Endothelial cell of umbilical vein (primary cell): ENCODE data around the gene PTPN13. TPM values are rescaled to one million over a fixed set of nuclear protein-coding genes. Genes with fewer than 3 reads are reported as not detected.
"Not testable (repeated sequence)": the region's sequence is repeated elsewhere in the genome, so short reads cannot be mapped to it uniquely, and the experiment has no call there.

Experiments
- BruUV-seq: library from RNA; stranded (reverse); fragments of 400-500 nt; replicated peaks from 2 replicates; lab custom pipeline; 2021; lab: Mats Ljungman, UMichigan
- CTCF ChIA-PET: fragments of 300-600, 350-600 bp; sonication (Branson Sonifier 250); formaldehyde crosslinking; loops from one replicate; lab custom pipeline; 2021; ENCODE audit warnings: antibody characterized with exemption, inconsistent platforms; lab: Charles Lee
- POLR2A ChIA-PET: fragments of 300-600, 350-600 bp; sonication (Branson Sonifier 250); formaldehyde crosslinking; loops from one replicate; lab custom pipeline; 2021; ENCODE audit warnings: antibody characterized with exemption, inconsistent platforms; lab: Charles Lee
- DNase-seq: peaks from one replicate; pipeline ENCODE4 v3.0.0-alpha.2; 2011; ENCODE audit warnings: low read depth, low spot score
- FAIRE-seq: peaks from 2 replicates; lab custom pipeline; 2011; peaks lifted over from hg19 to GRCh38; lab: Jason Lieb, UNC
- H2AFZ ChIP-seq: 2 replicates; pipeline ENCODE4 v1.6.0; 2012; ENCODE audit warnings: low read depth, low read length, control low read depth, inconsistent platforms
- H3K27ac ChIP-seq: 2 replicates; pipeline ENCODE4 v1.5.1; 2011; ENCODE audit warnings: low read depth, mild to moderate bottlenecking, control low read depth, low read length, moderate library complexity; ENCODE audit not compliant: insufficient read depth
- H3K27me3 ChIP-seq, 2 experiments: 2 replicates each; pipeline versions ENCODE4 v1.6.0 to v1.6.1; 2011; ENCODE audit warnings: low read length in 2 of 2, mixed read lengths in 1 of 2; ENCODE audit not compliant: control insufficient read depth in 2 of 2, insufficient read depth in 2 of 2
- H3K36me3 ChIP-seq, 2 experiments: 2 replicates in 1 of 2; 3 replicates in 1 of 2; pipeline ENCODE4 v1.5.1; 2011; ENCODE audit warnings: low read length in 2 of 2, mild to moderate bottlenecking in 1 of 2, moderate library complexity in 1 of 2; ENCODE audit not compliant: control insufficient read depth in 2 of 2, insufficient read depth in 2 of 2; ENCODE audit errors: extremely low read depth in 1 of 2
- H3K4me1 ChIP-seq: 3 replicates; pipeline ENCODE4 v1.5.1; 2011; ENCODE audit warnings: mild to moderate bottlenecking, low read length; ENCODE audit not compliant: control insufficient read depth, insufficient read depth; ENCODE audit errors: extremely low read depth
- H3K4me2 ChIP-seq: 2 replicates; pipeline ENCODE4 v1.6.1; 2011; ENCODE audit warnings: low read length, control low read depth, mixed read lengths; ENCODE audit not compliant: insufficient read depth
- H3K4me3 ChIP-seq, 3 experiments: fragments of 200-600 bp in 1 of 3; sonication (generic), shearing (Covaris generic) in 1 of 3; replicated peaks in 1 of 3; 2 replicates each; pipeline ENCODE4 v1.5.1; 2011 to 2016; ENCODE audit warnings: control low read depth in 3 of 3, low read length in 3 of 3, mild to moderate bottlenecking in 2 of 3, inconsistent platforms in 1 of 3, low read depth in 1 of 3, moderate library complexity in 1 of 3; ENCODE audit not compliant: insufficient read depth in 1 of 3
- H3K79me2 ChIP-seq: 2 replicates; pipeline ENCODE4 v1.6.0; 2012; ENCODE audit warnings: low read length, inconsistent platforms; ENCODE audit not compliant: control insufficient read depth, insufficient read depth
- H3K9ac ChIP-seq: replicated peaks from 2 replicates; pipeline ENCODE3; 2011; ENCODE audit warnings: low read length, control low read depth; ENCODE audit not compliant: insufficient read depth; ENCODE audit errors: extremely low read depth
- H3K9me1 ChIP-seq: replicated peaks from 3 replicates; pipeline ENCODE4 v1.6.0; 2011; ENCODE audit warnings: mild to moderate bottlenecking, low read length; ENCODE audit not compliant: control insufficient read depth, insufficient read depth; ENCODE audit errors: extremely low read depth
- H3K9me3 ChIP-seq: replicated peaks from 2 replicates; pipeline ENCODE4 v1.5.1; 2012; ENCODE audit warnings: low read length, inconsistent platforms; ENCODE audit not compliant: control insufficient read depth, insufficient read depth
- H4K20me1 ChIP-seq: replicated peaks from 2 replicates; pipeline ENCODE3; 2011; ENCODE audit warnings: mild to moderate bottlenecking, low read length; ENCODE audit not compliant: control insufficient read depth, insufficient read depth; ENCODE audit errors: extremely low read depth
- CTCF ChIP-seq, 2 donors: IDR thresholded peaks; 1 replicate in 1 of 2; 2 replicates in 1 of 2; pipeline ENCODE4 v1.5.1; 2011; ENCODE audit warnings: low read length in 2 of 2, mild to moderate bottlenecking in 2 of 2, moderate library complexity in 2 of 2, control low read depth in 1 of 2, inconsistent platforms in 1 of 2, low read depth in 1 of 2; ENCODE audit not compliant: insufficient read depth in 1 of 2; ENCODE audit errors: extremely low read depth in 1 of 2
- EZH2 ChIP-seq: IDR thresholded peaks from 2 replicates; pipeline ENCODE4 v1.6.1; 2012; ENCODE audit warnings: borderline replicate concordance, low read depth, mild to moderate bottlenecking, moderate library complexity, low read length, inconsistent platforms; ENCODE audit not compliant: severe bottlenecking
- FOS ChIP-seq: IDR thresholded peaks from 2 replicates; pipeline ENCODE4 v1.6.1; 2011; ENCODE audit warnings: mild to moderate bottlenecking, low read length, moderate library complexity, borderline replicate concordance; ENCODE audit not compliant: insufficient read depth
- GATA2 ChIP-seq: IDR thresholded peaks from 2 replicates; pipeline ENCODE4 v1.7.0; 2011; ENCODE audit warnings: low read depth, mild to moderate bottlenecking, moderate library complexity, mixed read lengths, low read length; ENCODE audit not compliant: insufficient read length, insufficient read depth
- JUN ChIP-seq: IDR thresholded peaks from 2 replicates; pipeline ENCODE4 v1.6.1; 2011; ENCODE audit warnings: borderline replicate concordance, low read depth; ENCODE audit not compliant: insufficient read length, insufficient read depth
- MAX ChIP-seq: IDR thresholded peaks from 2 replicates; pipeline ENCODE4 v1.6.1; 2011; ENCODE audit not compliant: insufficient read depth, insufficient read length
- MYC ChIP-seq: IDR thresholded peaks from one replicate; pipeline ENCODE4 v1.6.1; 2011; ENCODE audit warnings: mild to moderate bottlenecking, low read depth, low read length
- POLR2A ChIP-seq: IDR thresholded peaks from 2 replicates; pipeline ENCODE4 v1.6.1; 2012; ENCODE audit warnings: low read depth, mild to moderate bottlenecking, control low read depth, low read length
- POLR2AphosphoS5 ChIP-seq: IDR thresholded peaks from 2 replicates; pipeline ENCODE4 v1.6.1; 2012; ENCODE audit warnings: low read depth, mild to moderate bottlenecking, control low read depth, low read length, moderate library complexity; ENCODE audit not compliant: insufficient read depth
- dilution Hi-C: fragments of 300-500 bp; cut with MboI; formaldehyde crosslinking; loops from one replicate; pipeline ENCODE4 v1.15.0; 2019; ENCODE audit warnings: low sequenced_read_pairs; ENCODE audit not compliant: extremely low pct_ligation_motif_present
- intact Hi-C: fragments of 100-400 bp; cut with micrococcal nuclease; formaldehyde crosslinking; loops from one replicate; pipeline ENCODE4 v1.10.0; 2022
- polyA plus RNA-seq, 4 experiments: library from polyadenylated mRNA; depleted of rRNA in 3 of 4; stranded (reverse) in 3 of 4; unstranded in 1 of 4; fragments of >200 nt; gene quantifications; 2 replicates each; pipeline versions ENCODE4 v1.2.1 to v1.2.3, GENCODE V29; 2011 to 2012; ENCODE audit warnings: missing spikeins in 1 of 4
- total RNA-seq: library from RNA; stranded (reverse); gene quantifications from 2 replicates; pipeline ENCODE4 v1.2.3, GENCODE V29; 2021

PTPN13 gene
- total and polyA plus RNA-seq, 2 donors (not counting 3 experiments of a cell fraction or from before 2014, with no cell fraction given) = 0.69 to 2.9 TPM

GRCh38 chr4:86718152-86718551 is 124.0 kb downstream of the PTPN13 start:
- Histone ChIP-seq H3K4me2 (no peak overlapping the region), H4K20me1 (no peaks in the 10 kb centered on the region), H3K79me2 (no peaks in the 10 kb centered on the region), H3K4me1 (peaks cover 10% of the 10 kb centered on the region), H3K27me3 (no peaks in the 10 kb centered on the region), H3K9me1 (no peaks in the 10 kb centered on the region), H3K9ac (no peak overlapping the region), H2AFZ (no peak overlapping the region), H3K9me3 (no peaks in the 10 kb centered on the region), H3K27ac (no peak overlapping the region), H3K4me3 (no peak overlapping the region), H3K36me3 (no peaks in the 10 kb centered on the region)
- ChIA-PET CTCF (no interaction called here), POLR2A (no interaction called here)
- no TSS peak for BruUV-seq
- no peak for DNase-seq
- intact Hi-C loops = no loop called here
- dilution Hi-C loops = no loop called here
- FAIRE-seq = no peak
- no peak for TF ChIP-seq JUN
- no peak for TF ChIP-seq MYC
- TF ChIP-seq GATA2 = no peak
- TF ChIP-seq CTCF (IDR thresholded peaks at IDR 0.05; ENCODE audit: extremely low read depth in 1 of 2, insufficient read depth in 1 of 2, low read depth in 1 of 2, low read length in 2 of 2) = no peak
- TF ChIP-seq FOS = no peak
- TF ChIP-seq MAX = no peak
- TF ChIP-seq EZH2 = no peak
- TF ChIP-seq POLR2AphosphoS5 = no peak
- TF ChIP-seq POLR2A = no peak

GRCh38 chr4:86719149-86719548 is 125.0 kb downstream of the PTPN13 start:
- H3K27ac ChIP-seq, H3K9ac ChIP-seq, FAIRE-seq, POLR2A ChIA-PET, H3K27me3 ChIP-seq, dilution Hi-C loops, H4K20me1 ChIP-seq, H3K9me3 ChIP-seq, H3K4me1 ChIP-seq, H3K9me1 ChIP-seq, H2AFZ ChIP-seq, CTCF ChIA-PET, H3K4me3 ChIP-seq, H3K4me2 ChIP-seq, H3K79me2 ChIP-seq, DNase-seq, BruUV-seq, intact Hi-C loops, H3K36me3 ChIP-seq: not testable (repeated sequence)
